HUES64 (cell line): ENCODE measurements around the gene IQCM.

ENCODE experiments used
- H3K27ac ChIP-seq: 2 replicates; pipeline ENCODE4 v1.7.0; 2013; ENCODE audit warnings: low read depth, low read length, inconsistent platforms
- H3K27me3 ChIP-seq: 2 replicates; pipeline ENCODE4 v1.6.1; 2013; ENCODE audit warnings: mild to moderate bottlenecking, low read length; ENCODE audit not compliant: insufficient read depth
- H3K36me3 ChIP-seq: 2 replicates; pipeline ENCODE4 v1.6.1; 2013; ENCODE audit warnings: mild to moderate bottlenecking, low read length; ENCODE audit not compliant: insufficient read depth
- H3K4me1 ChIP-seq: 2 replicates; pipeline ENCODE4 v1.6.1; 2013; ENCODE audit warnings: mild to moderate bottlenecking, low read length, moderate library complexity; ENCODE audit not compliant: insufficient read depth
- H3K4me3 ChIP-seq: 2 replicates; pipeline ENCODE4 v1.5.1; 2013; ENCODE audit warnings: mild to moderate bottlenecking, low read length, moderate library complexity
- H3K9ac ChIP-seq: 2 replicates; pipeline ENCODE4 v1.6.1; 2013; ENCODE audit warnings: mild to moderate bottlenecking, low read depth, low read length
- H3K9me3 ChIP-seq: 2 replicates; pipeline ENCODE4 v1.6.1; 2013; ENCODE audit warnings: low read depth, low read length; ENCODE audit not compliant: insufficient read depth
- WGBS: fragments of 150-250, 120-280 bp; methylation state at CpG from one replicate; pipeline ENCODE4 v1.1.7; 2013; ENCODE audit warnings: missing lambda C conversion rate; 5-methylcytosine and 5-hydroxymethylcytosine counted together

Gene IQCM

DNA sequence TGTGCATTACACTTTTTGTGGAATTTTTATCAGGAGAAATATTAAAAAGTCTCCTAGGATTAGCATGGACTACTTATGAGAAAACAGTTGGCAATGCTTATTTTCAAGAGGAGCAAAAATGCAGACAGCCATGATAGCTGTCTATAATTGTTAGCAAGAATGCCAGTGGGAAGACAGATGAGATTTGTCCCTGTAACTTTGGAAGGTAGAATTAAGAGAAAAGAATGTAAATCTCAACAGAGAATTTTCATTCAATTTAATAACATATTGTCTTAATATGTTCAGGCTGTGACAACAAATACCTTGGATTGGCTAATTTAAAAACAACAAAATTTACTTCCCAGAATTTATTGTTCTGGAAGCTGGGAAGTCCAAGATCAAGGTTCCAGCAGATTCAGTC lies 349.2 kb downstream of the IQCM start:
- no peaks in the 10 kb centered on the region for H3K4me1 ChIP-seq
- no peaks in the 10 kb centered on the region for H3K27me3 ChIP-seq

DNA sequence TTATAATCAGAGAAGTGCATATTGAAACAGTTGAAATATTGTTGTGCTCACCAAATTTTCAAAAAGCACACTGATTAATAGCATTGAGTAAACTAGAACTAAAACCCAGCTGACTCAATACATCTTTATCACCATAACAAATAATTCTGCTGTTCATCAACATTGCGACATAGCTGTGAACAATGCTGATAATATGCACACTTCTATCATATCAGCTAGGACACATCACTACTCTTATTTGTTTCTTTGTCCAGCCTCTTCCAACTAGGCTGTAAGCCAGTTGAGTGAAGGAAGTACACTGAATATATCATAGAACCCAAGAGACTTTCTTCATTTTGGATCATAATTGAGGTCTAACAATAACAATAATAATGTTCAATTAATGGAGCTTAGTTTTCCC lies 349.7 kb downstream of the IQCM start:
- H3K9ac ChIP-seq, result no peak overlapping the region
- H3K4me3 ChIP-seq, result no peak overlapping the region
- H3K27ac ChIP-seq, result no peak overlapping the region
- no peaks in the 10 kb centered on the region for H3K36me3 ChIP-seq
- H3K27me3 ChIP-seq, result no peaks in the 10 kb centered on the region
- no peaks in the 10 kb centered on the region for H3K4me1 ChIP-seq
- 95% methylated on average over 1 of the region's 1 CpG for WGBS
- H3K9me3 ChIP-seq, result peaks cover 12% of the 10 kb centered on the region; the same call in 1 of the 2 replicates

More for the DNA sequence above, 349.2 kb downstream of the IQCM start:
- Histone ChIP-seq H3K36me3 (no peaks in the 10 kb centered on the region), H3K27ac (no peak overlapping the region), H3K9me3 (peaks cover 12% of the 10 kb centered on the region; the same call in 1 of the 2 replicates), H3K4me3 (no peak overlapping the region), H3K9ac (no peak overlapping the region)

DNA sequence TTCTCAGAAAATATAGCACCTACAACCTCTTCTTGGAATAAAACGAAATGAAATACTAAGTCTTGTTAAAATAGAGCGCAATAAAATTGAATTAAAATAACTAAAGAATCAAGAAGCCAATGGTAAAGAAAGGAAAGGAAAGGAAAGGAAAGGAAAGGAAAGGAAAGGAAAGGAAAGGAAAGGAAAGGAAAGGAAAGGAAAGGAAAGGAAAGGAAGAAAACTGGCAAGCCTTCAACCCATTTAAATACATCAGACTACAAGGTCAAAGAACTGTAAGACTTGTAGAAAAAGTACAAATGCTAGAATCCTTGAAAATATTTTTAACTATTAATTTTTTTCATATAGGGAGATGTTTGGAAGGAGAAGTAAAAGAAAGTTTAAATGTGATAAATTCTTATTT lies 372.1 kb downstream of the IQCM start:
- H3K36me3 ChIP-seq, result no peaks in the 10 kb centered on the region
- no peaks in the 10 kb centered on the region for H3K9me3 ChIP-seq
- H3K27me3 ChIP-seq, result no peaks in the 10 kb centered on the region
- H3K4me3 ChIP-seq, result no peak overlapping the region
- no CpG with 5 or more reads among the region's 2 CpGs for WGBS
- no peaks in the 10 kb centered on the region for H3K4me1 ChIP-seq
- no peak overlapping the region for H3K9ac ChIP-seq
- no peak overlapping the region for H3K27ac ChIP-seq

DNA sequence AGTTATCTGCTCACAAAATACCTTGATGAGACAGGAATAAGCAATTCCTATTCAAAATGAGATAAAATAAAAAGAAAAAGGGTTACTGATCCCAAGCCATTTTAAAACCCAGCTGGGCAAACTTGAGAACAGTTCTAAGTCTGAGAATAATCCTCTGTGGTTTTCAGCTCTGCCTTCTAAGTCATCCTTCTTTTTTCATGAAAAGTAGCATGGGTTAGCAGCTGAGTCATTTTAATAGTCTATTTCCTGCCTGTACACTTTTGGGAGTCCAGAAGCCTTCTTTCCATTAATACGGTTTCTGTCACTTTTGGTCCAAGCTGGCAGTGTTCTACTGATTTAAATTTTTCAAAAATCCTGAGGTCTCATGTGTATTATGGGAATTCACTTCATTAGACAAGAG lies 374.3 kb downstream of the IQCM start:
- no peak overlapping the region for H3K4me3 ChIP-seq
- no peaks in the 10 kb centered on the region for H3K9me3 ChIP-seq
- no peak overlapping the region for H3K27ac ChIP-seq
- no peaks in the 10 kb centered on the region for H3K27me3 ChIP-seq
- H3K4me1 ChIP-seq, result no peaks in the 10 kb centered on the region
- no peak overlapping the region for H3K9ac ChIP-seq
- WGBS, result 92% methylated on average over 1 of the region's 1 CpG
- H3K36me3 ChIP-seq, result no peaks in the 10 kb centered on the region

DNA sequence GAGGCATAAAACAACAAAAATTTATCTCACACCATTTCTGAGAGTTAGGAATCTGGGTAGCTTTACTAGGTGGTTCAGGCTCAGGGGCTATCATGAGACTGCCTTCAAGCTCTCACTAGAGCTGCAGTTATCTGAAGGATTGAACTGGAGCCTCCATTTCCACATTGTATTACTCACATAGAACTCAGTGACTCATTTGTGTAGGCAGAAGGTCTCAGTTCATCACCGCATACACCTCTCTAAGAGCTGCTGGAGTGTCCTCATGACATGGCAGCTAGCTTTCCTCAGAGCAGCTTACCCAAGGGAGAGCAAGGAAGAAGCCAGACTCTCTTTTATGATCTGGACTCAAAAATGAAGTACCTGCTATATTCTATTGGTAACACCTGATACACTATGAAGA lies 389.2 kb downstream of the IQCM start:
- Histone ChIP-seq H3K27me3 (no peaks in the 10 kb centered on the region), H3K4me1 (no peaks in the 10 kb centered on the region), H3K4me3 (no peak overlapping the region), H3K9ac (no peak overlapping the region), H3K9me3 (no peaks in the 10 kb centered on the region), H3K27ac (no peak overlapping the region), H3K36me3 (no peaks in the 10 kb centered on the region)
- 90% methylated on average over 1 of the region's 1 CpG for WGBS

DNA sequence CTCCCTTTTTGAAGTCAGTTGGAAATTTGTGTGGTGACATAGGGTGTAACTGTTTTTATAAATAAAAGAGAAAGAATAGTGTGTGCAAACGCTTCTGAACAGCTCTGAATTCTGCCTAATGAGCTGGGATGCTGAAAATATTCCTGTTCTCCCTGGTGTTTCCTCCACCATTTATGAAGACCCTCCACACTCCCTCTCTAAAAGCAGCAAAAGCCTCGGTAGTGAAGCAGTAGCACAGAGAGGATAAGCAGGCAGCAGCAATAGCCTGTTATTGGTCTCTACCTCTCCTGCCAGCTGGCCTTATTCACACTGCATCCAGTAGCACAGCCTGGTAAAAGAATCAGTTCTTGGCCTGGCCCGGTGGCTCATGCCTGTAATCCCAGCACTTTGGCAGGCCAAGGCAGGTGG lies 406.1 kb downstream of the IQCM start:
- no peaks in the 10 kb centered on the region for H3K27me3 ChIP-seq
- H3K36me3 ChIP-seq, result no peaks in the 10 kb centered on the region
- H3K4me1 ChIP-seq, result no peaks in the 10 kb centered on the region
- H3K9ac ChIP-seq, result no peak overlapping the region
- no peak overlapping the region for H3K27ac ChIP-seq
- WGBS, result 97% methylated on average over 3 of the region's 3 CpGs
- H3K9me3 ChIP-seq, result no peaks in the 10 kb centered on the region
- no peak overlapping the region for H3K4me3 ChIP-seq

DNA sequence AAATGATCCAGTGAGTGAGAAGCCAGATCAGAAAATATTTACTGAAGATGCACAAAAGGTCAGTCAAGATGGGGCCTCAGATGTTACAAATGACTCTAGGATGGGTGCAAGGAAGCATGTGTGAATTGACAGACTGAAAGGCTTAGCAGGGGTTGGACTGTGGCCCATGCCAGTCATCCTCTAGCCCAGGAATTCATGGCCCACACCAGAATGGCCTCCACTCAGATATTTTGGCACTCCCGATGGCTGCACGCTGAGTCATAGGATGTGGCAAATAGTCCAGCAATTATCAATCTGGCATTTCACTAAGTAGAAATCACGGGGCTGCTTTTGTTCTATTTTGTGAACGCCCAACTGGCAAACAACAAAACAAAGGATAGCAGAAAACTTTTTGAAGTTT lies 406.5 kb downstream of the IQCM start:
- Histone ChIP-seq H3K4me1 (no peaks in the 10 kb centered on the region), H3K4me3 (no peak overlapping the region), H3K9ac (no peak overlapping the region), H3K9me3 (no peaks in the 10 kb centered on the region), H3K27ac (no peak overlapping the region), H3K27me3 (no peaks in the 10 kb centered on the region), H3K36me3 (no peaks in the 10 kb centered on the region)
- WGBS, result 96% methylated on average over 4 of the region's 4 CpGs

DNA sequence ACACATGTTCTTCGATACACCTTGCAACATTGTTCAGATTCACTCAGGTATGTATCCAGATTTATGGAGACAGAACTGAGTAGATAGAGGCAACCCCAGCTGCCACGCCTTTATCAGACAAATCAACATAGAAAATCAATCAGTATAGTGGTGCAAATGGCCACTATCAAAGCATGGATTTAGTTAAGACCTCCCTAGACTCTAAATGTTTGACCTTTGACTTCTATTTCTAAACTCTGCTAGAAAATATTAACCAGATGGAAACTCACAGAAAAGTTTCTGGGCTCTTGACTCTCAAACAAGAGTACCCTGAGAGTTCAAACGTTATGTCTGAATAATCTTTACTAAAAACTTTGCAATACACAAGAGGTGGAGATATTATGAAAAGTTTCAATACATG lies 411.5 kb downstream of the IQCM start:
- no peaks in the 10 kb centered on the region for H3K9me3 ChIP-seq
- no peaks in the 10 kb centered on the region for H3K27me3 ChIP-seq
- H3K9ac ChIP-seq, result no peak overlapping the region
- no peak overlapping the region for H3K27ac ChIP-seq
- 94% methylated on average over 3 of the region's 3 CpGs for WGBS
- H3K4me1 ChIP-seq, result no peaks in the 10 kb centered on the region
- H3K36me3 ChIP-seq, result no peaks in the 10 kb centered on the region
- H3K4me3 ChIP-seq, result no peak overlapping the region

DNA sequence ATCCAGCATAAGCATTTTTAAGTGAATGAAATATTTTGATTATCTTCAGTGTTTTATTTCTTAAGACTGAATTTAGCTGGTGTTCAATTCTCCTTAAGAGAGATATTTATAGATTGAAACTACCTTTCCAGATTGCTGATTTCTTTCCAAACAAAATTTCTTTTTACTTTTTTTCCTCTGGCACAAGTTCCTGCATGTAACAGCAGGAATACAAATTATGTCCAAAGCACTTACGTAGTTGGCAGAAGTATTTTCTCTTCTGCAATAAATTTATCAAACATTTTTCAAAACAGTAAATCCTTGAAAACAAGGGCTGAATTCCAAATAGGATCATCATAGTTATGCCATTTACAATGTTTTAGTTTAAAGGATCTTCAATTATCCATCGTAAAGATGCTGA lies 412.6 kb downstream of the IQCM start:
- Histone ChIP-seq H3K4me3 (no peak overlapping the region), H3K27me3 (no peaks in the 10 kb centered on the region), H3K36me3 (no peaks in the 10 kb centered on the region), H3K27ac (no peak overlapping the region), H3K9ac (no peak overlapping the region), H3K9me3 (no peaks in the 10 kb centered on the region), H3K4me1 (no peaks in the 10 kb centered on the region)
- 96% methylated on average over 2 of the region's 2 CpGs for WGBS

DNA sequence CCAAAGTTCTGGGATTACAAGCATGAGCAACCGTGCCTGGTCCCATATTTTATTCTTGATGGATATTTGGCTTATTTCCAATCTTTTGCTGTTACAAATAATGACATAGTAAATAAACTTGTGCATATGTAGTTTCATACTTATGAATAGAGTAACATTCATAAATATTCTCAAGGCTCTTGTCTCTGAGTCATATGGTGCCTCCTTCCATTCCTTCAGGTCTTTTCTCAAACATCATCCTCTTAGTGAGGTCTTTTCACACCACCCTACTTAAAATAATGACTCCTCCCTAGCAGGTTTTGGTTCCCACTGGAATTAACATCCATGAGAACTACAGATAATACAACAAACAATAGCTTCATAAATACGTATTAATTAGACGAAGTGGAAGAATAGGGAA lies 416.6 kb downstream of the IQCM start:
- H3K4me3 ChIP-seq, result no peak overlapping the region
- no peaks in the 10 kb centered on the region for H3K4me1 ChIP-seq
- WGBS, result 98% methylated on average over 3 of the region's 3 CpGs
- H3K27ac ChIP-seq, result no peak overlapping the region
- H3K9ac ChIP-seq, result no peak overlapping the region
- H3K27me3 ChIP-seq, result no peaks in the 10 kb centered on the region
- H3K36me3 ChIP-seq, result no peaks in the 10 kb centered on the region
- no peaks in the 10 kb centered on the region for H3K9me3 ChIP-seq

DNA sequence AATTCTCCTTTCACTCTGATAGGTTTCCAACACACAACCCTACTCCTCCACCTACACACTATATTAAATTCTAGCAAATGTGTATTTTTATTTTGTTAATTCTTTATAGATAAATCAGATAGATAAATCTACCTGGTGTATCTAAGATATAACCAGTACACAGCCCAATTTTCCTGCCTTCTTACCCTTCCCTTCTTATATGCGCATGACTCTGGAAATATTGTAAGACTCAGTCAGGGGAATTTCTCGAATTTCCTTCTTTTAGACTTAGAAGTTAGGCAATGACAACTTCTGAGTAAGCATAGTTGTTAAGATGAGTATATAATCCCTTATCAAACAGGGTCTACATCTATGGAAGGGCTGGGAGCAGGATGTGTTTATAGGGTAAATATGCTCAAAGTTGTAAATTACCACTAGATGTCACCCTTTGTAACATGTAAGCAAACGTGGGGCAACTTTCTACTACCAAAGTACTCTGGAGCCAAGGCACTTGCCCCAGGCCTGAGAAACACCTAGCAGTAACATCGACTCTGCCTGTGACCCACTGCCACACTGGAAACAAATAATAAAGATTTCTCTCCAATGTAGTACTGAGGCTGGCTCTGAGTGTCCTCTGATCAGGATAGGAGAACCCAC lies 444.7 kb downstream of the IQCM start:
- Histone ChIP-seq H3K4me1 (no peaks in the 10 kb centered on the region), H3K27ac (no peak overlapping the region)
- 51% methylated on average over 4 of the region's 4 CpGs for WGBS

DNA sequence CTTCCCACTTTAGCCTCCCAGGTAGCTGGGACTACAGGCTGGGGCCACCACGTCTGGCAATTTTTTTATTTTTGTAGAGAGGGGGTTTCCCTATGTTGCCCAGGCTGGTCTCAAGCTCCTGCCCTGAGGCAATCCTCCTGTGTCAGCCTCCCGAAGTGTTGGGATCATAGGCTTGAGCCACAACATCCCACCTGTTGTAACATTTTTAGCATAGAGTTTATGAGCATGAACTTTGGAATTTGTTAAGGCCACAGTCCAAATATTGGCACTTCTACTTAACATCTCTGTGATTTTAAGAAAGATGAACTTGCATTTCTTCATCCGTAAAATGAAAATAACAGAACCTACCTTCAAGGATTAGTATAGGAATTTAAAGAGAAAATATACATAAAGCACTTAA lies 445.6 kb downstream of the IQCM start:
- WGBS, result 73% methylated on average over 2 of the region's 3 CpGs
- Histone ChIP-seq H3K9ac (no peak overlapping the region), H3K4me3 (no peak overlapping the region), H3K9me3 (no peaks in the 10 kb centered on the region), H3K27me3 (peaks cover 2% of the 10 kb centered on the region; the same call in 1 of the 2 replicates), H3K27ac (no peak overlapping the region), H3K4me1 (no peaks in the 10 kb centered on the region), H3K36me3 (no peaks in the 10 kb centered on the region)

More for the DNA sequence above, 444.7 kb downstream of the IQCM start:
- peaks cover 2% of the 10 kb centered on the region; the same call in 1 of the 2 replicates for H3K27me3 ChIP-seq
- H3K9ac ChIP-seq, result no peak overlapping the region
- no peaks in the 10 kb centered on the region for H3K36me3 ChIP-seq
- H3K4me3 ChIP-seq, result no peak overlapping the region
- H3K9me3 ChIP-seq, result no peaks in the 10 kb centered on the region
